K562 (cell line): ENCODE measurements around the gene UBASH3A. TPM values are rescaled to one million over a fixed set of nuclear protein-coding genes. Genes with fewer than 3 reads are reported as not detected.
A peak's percentile ranks its signal among the peaks of the same experiment; 100 is the strongest.

Experiments
- ATAC-seq: fragments of 200-7000 bp; cut with Tn5 transposase; 3 replicates; pipeline ENCODE4 v1.9.1; 2020; ENCODE audit warnings: moderate library complexity
- BruUV-seq: library from RNA; stranded (reverse); fragments of 400-500 nt; replicated peaks from 2 replicates; lab custom pipeline; 2021; lab: Mats Ljungman, UMichigan
- CTCF ChIA-PET: fragments of 300-600 bp; formaldehyde crosslinking; extraction: SDS; loops from one replicate; lab custom pipeline; 2021; ENCODE audit warnings: low intra/inter-chr PET ratio; lab: Yijun Ruan, JAX
- POLR2A ChIA-PET: fragments of 300-600, 350-650 bp; sonication (Branson Sonifier 250); formaldehyde crosslinking; extraction: SDS; loops from one replicate; lab custom pipeline; 2021; ENCODE audit warnings: antibody characterized with exemption, inconsistent platforms; lab: Yijun Ruan, JAX
- DNase-seq, 4 experiments: peaks; one replicate each; pipeline versions ENCODE4 v3.0.0 to v3.0.0-alpha.2; 2011 to 2018; ENCODE audit warnings: low spot score in 3 of 4, mixed read lengths in 3 of 4; ENCODE audit errors: extremely low read depth in 1 of 4
- FAIRE-seq: peaks from 2 replicates; lab custom pipeline; 2011; peaks lifted over from hg19 to GRCh38; lab: Jason Lieb, UNC
- H2AFZ ChIP-seq: 2 replicates; pipeline ENCODE4 v1.6.0; 2011; ENCODE audit warnings: low read depth, low read length, control low read depth, inconsistent platforms
- H3K27ac ChIP-seq: fragments of 200-600 bp; 3 replicates; pipeline ENCODE4 v1.8.0; 2011; ENCODE audit warnings: low read depth, mild to moderate bottlenecking, control low read depth, inconsistent platforms, low read length, moderate library complexity, mixed read lengths; ENCODE audit errors: extremely low read depth
- H3K27me3 ChIP-seq, 2 experiments: fragments of 300-600 bp in 1 of 2; 2 replicates in 1 of 2; 3 replicates in 1 of 2; pipeline versions ENCODE4 v1.6.0 to v1.8.0; 2011; ENCODE audit warnings: inconsistent platforms in 2 of 2, low read length in 2 of 2, mild to moderate bottlenecking in 1 of 2, mixed read lengths in 1 of 2, moderate library complexity in 1 of 2; ENCODE audit not compliant: control insufficient read depth in 2 of 2, insufficient read depth in 2 of 2
- H3K36me3 ChIP-seq: fragments of 300-600 bp; 3 replicates; pipeline ENCODE4 v1.8.0; 2011; ENCODE audit warnings: mild to moderate bottlenecking, low read length, inconsistent platforms; ENCODE audit not compliant: control insufficient read depth, insufficient read depth
- H3K4me1 ChIP-seq, 2 experiments: fragments of 200-600 bp in 1 of 2; replicated peaks in 1 of 2; 2 replicates in 1 of 2; 3 replicates in 1 of 2; pipeline versions ENCODE4 v1.5.1 to v1.8.0; 2011; ENCODE audit warnings: inconsistent platforms in 2 of 2, low read length in 2 of 2, mild to moderate bottlenecking in 1 of 2, mixed read lengths in 1 of 2, moderate library complexity in 1 of 2; ENCODE audit not compliant: control insufficient read depth in 2 of 2, insufficient read depth in 2 of 2
- H3K4me2 ChIP-seq: 2 replicates; pipeline ENCODE4 v1.6.1; 2011; ENCODE audit warnings: low read length, control low read depth, inconsistent platforms, mixed read lengths; ENCODE audit not compliant: insufficient read depth
- H3K4me3 ChIP-seq: fragments of 200-600 bp; sonication (generic), shearing (Covaris generic); 2 replicates; pipeline ENCODE4 v1.5.1; 2016; ENCODE audit warnings: control low read depth, inconsistent platforms
- H3K79me2 ChIP-seq: fragments of 200-600 bp; 3 replicates; pipeline ENCODE4 v1.8.0; 2011; ENCODE audit warnings: low read length, inconsistent platforms; ENCODE audit not compliant: control insufficient read depth, insufficient read depth
- H3K9ac ChIP-seq, 2 experiments: 2 replicates each; pipeline versions ENCODE4 v1.6.0 to v1.6.1; 2011; ENCODE audit warnings: low read depth in 2 of 2, low read length in 2 of 2, control low read depth in 1 of 2, inconsistent platforms in 1 of 2, mild to moderate bottlenecking in 1 of 2, mixed read lengths in 1 of 2; ENCODE audit not compliant: insufficient read depth in 1 of 2
- H3K9me1 ChIP-seq: one replicate; pipeline ENCODE4 v1.6.0; 2011; ENCODE audit warnings: inconsistent platforms, mild to moderate bottlenecking, low read length, moderate library complexity; ENCODE audit not compliant: control insufficient read depth, insufficient read depth
- H3K9me3 ChIP-seq: replicated peaks from 2 replicates; pipeline ENCODE4 v1.5.1; 2011; ENCODE audit warnings: low read depth, low read length, inconsistent platforms; ENCODE audit not compliant: control insufficient read depth, insufficient read depth
- H4K20me1 ChIP-seq: replicated peaks from 2 replicates; pipeline ENCODE4 v1.6.1; 2011; ENCODE audit warnings: low read length, inconsistent platforms, mixed read lengths; ENCODE audit not compliant: control insufficient read depth, insufficient read depth
- ARHGAP35 ChIP-seq: fragments of 450-650 bp; IDR thresholded peaks from 2 replicates; pipeline ENCODE4 v1.6.1; 2018; ENCODE audit not compliant: partially characterized antibody
- DDX20 ChIP-seq: fragments of 450-650 bp; IDR thresholded peaks from 2 replicates; pipeline ENCODE4 v1.6.1; 2016; ENCODE audit warnings: missing genetic modification characterization, low read depth, mild to moderate bottlenecking, missing compliant biosample characterization, moderate library complexity
- DLX4 ChIP-seq: fragments of 250-450 bp; sonication (Bioruptor Pico); IDR thresholded peaks from 2 replicates; pipeline ENCODE4 v1.6.1; 2021; ENCODE audit warnings: mild to moderate bottlenecking
- E4F1 ChIP-seq: fragments of 250-450 bp; sonication (Bioruptor Pico); IDR thresholded peaks from 2 replicates; pipeline ENCODE4 v1.5.0; 2021; ENCODE audit warnings: mild to moderate bottlenecking, borderline replicate concordance
- ESRRA ChIP-seq: fragments of 450-650 bp; IDR thresholded peaks from 2 replicates; pipeline ENCODE4 v1.6.1; 2014; ENCODE audit warnings: low read depth, mild to moderate bottlenecking, moderate library complexity, borderline replicate concordance
- MCM7 ChIP-seq, 2 experiments: fragments of 450-650 bp; IDR thresholded peaks; 2 replicates each; pipeline ENCODE4 v1.6.1; 2016 to 2018
- MXI1 ChIP-seq: IDR thresholded peaks from 2 replicates; pipeline ENCODE4 v1.6.1; 2011; ENCODE audit warnings: low read depth, mild to moderate bottlenecking, improper control_type of control experiment, low read length
- NFATC3 ChIP-seq: fragments of 450-650 bp; IDR thresholded peaks from 2 replicates; pipeline ENCODE4 v1.6.1; 2017; ENCODE audit warnings: mild to moderate bottlenecking
- NFRKB ChIP-seq: fragments of 450-650 bp; IDR thresholded peaks from 2 replicates; pipeline ENCODE4 v1.6.1; 2016; ENCODE audit warnings: low read depth
- NKRF ChIP-seq: fragments of 450-650 bp; IDR thresholded peaks from 2 replicates; pipeline ENCODE4 v1.6.1; 2016; ENCODE audit warnings: borderline replicate concordance
- NUFIP1 ChIP-seq: fragments of 450-650 bp; IDR thresholded peaks from 2 replicates; pipeline ENCODE4 v1.6.1; 2018; ENCODE audit not compliant: partially characterized antibody
- SETDB1 ChIP-seq: IDR thresholded peaks from one replicate; pipeline ENCODE4 v1.6.1; 2012; ENCODE audit warnings: low read length, control low read depth, inconsistent platforms
- SOX6 ChIP-seq: fragments of 450-650 bp; IDR thresholded peaks from 2 replicates; pipeline ENCODE4 v1.6.1; 2014; ENCODE audit warnings: mild to moderate bottlenecking
- U2AF2 ChIP-seq: fragments of 200-400 bp; formaldehyde crosslinking; optimal IDR thresholded peaks from 2 replicates; pipeline ENCODE3; 2017; ENCODE audit warnings: low read depth, mild to moderate bottlenecking, low read length
- ZKSCAN3 ChIP-seq: fragments of 250-450 bp; sonication (Bioruptor Pico); IDR thresholded peaks from 2 replicates; pipeline ENCODE4 v1.4.0; 2020
- ZNF263 ChIP-seq: sonication (generic); formaldehyde crosslinking; IDR thresholded peaks from 2 replicates; pipeline ENCODE4 v1.8.0; 2022; ENCODE audit warnings: mild to moderate bottlenecking, missing genetic modification reagents, borderline replicate concordance
- ZNF431 ChIP-seq: sonication (generic); formaldehyde crosslinking; IDR thresholded peaks from 2 replicates; pipeline ENCODE4 v1.8.0; 2022; ENCODE audit warnings: mild to moderate bottlenecking, missing genetic modification reagents
- ZNF699 ChIP-seq: fragments of 250-450 bp; sonication (Bioruptor Pico); IDR thresholded peaks from 2 replicates; pipeline ENCODE4 v1.8.0; 2021; ENCODE audit warnings: mild to moderate bottlenecking, moderate library complexity; ENCODE audit not compliant: insufficient replicate concordance
- WGBS: fragments of 100-300 bp; shearing (Covaris generic); methylation state at CpG from one replicate; pipeline ENCODE4 v1.1.6; 2016; ENCODE audit warnings: low coverage, mixed read lengths; ENCODE audit not compliant: insufficient coverage; ENCODE audit errors: missing lambda C conversion rate; 5-methylcytosine and 5-hydroxymethylcytosine counted together
- in situ Hi-C: fragments of 300-500 bp; cut with MboI; formaldehyde crosslinking; loops from 4 replicates; pipeline ENCODE4 v1.15.0; 2018; ENCODE audit warnings: inconsistent platforms, mixed read lengths
- intact Hi-C: fragments of 100-400 bp; cut with micrococcal nuclease; formaldehyde crosslinking; loops from 2 replicates; pipeline ENCODE4 v1.14.2; 2022
- polyA plus RNA-seq, 8 experiments: library from polyadenylated mRNA; depleted of rRNA in 4 of 8; stranded (reverse) in 5 of 8; unstranded in 3 of 8; fragments of >200 nt; fragmentation: Nextera tagmentation in 2 of 8; fragmentation: Illumina TruSeq in 1 of 8; extraction: Ambion mirVana in 2 of 8; extraction: Trizol in 1 of 8; gene quantifications; 2 replicates each; pipeline versions ENCODE4 v1.2.1 to v1.2.3, GENCODE V29; 2011 to 2014; ENCODE audit warnings: inconsistent platforms in 1 of 8, missing spikeins in 1 of 8
- total RNA-seq, 7 experiments: library from RNA; depleted of rRNA in 6 of 7; stranded (reverse); fragments of >200 nt in 6 of 7; fragmentation: Illumina TruSeq in 2 of 7; extraction: Trizol in 2 of 7; gene quantifications; 2 replicates each; pipeline versions ENCODE4 v1.2.1 to v1.2.3, GENCODE V29; 2011 to 2021; ENCODE audit warnings: low replicate concordance in 1 of 7

Gene UBASH3A
- total and polyA plus RNA-seq, 9 of the 15 experiments (the other 6 are each of a cell fraction or from before 2014, with no cell fraction given), result 0.23 to 1.8 (median 1.1) TPM

GRCh38 chr21:42434884-42435283 is 31.2 kb downstream of the UBASH3A start:
- Histone ChIP-seq H3K4me2 (no peak overlapping the region), H3K27ac (no peak overlapping the region), H3K9me3 (no peaks in the 10 kb centered on the region), H3K4me1 (peaks cover 13 to 19% of the 10 kb centered on the region in 2 experiments; a peak in 4 of 5 replicates), H3K36me3 (no peaks in the 10 kb centered on the region), H2AFZ (no peak overlapping the region), H4K20me1 (no peaks in the 10 kb centered on the region; the same call in 1 of the 2 replicates), H3K79me2 (no peaks in the 10 kb centered on the region), H3K27me3 (peaks cover 0 to 4% of the 10 kb centered on the region in 2 experiments; a peak in 2 of 5 replicates), H3K4me3 (no peak overlapping the region), H3K9ac (no peak overlapping the region), H3K9me1 (no peaks in the 10 kb centered on the region)
- intact Hi-C loops, result no loop called here
- BruUV-seq, result no TSS peak
- DNase-seq (no peak), ATAC-seq (no peak), FAIRE-seq (peak; percentile 46)
- WGBS, result 25% methylated on average over 3 of the region's 3 CpGs
- in situ Hi-C loops, result no loop called here
- ChIA-PET CTCF (no interaction called here), POLR2A (interaction anchor here (0.8 kb wide), 1 partner anchor 11 kb away, joined by 3 read pairs; no protein-coding TSS in a partner anchor)
- TF ChIP-seq E4F1 (CRISPR knock-in tag) (no peak), ZNF263 (CRISPR knock-in tag) (no peak), MXI1 (no peak), ESRRA (peak; percentile 25; the same call in 1 of the 2 replicates), DDX20 (no peak), ZNF699 (CRISPR knock-in tag) (no peak), NUFIP1 (no peak), U2AF2 (no peak), NFATC3 (no peak), ZKSCAN3 (CRISPR knock-in tag) (no peak), NKRF (no peak), DLX4 (CRISPR knock-in tag) (no peak), SETDB1 (no peak), ZNF431 (no peak), NFRKB (no peak), MCM7 (IDR thresholded peaks at IDR 0.05) (no peak), SOX6 (no peak), ARHGAP35 (no peak)
